Nephron progenitor cell (in vitro differentiated cells): Measurements from ENCODE around the gene GRK6.
"Not testable (repeated sequence)": the region's sequence is repeated elsewhere in the genome, so short reads cannot be mapped to it uniquely, and the experiment has no call there.

Experiments used
- DNase-seq: peaks from one replicate; pipeline ENCODE4 v3.0.0; 2021
- H3K27ac Mint-ChIP-seq: 2 replicates; pipeline ENCODE4 v1.8.0; 2021; ENCODE audit warnings: mild to moderate bottlenecking, moderate library complexity, mixed read lengths
- H3K27me3 Mint-ChIP-seq: 2 replicates; pipeline ENCODE4 v1.8.0; 2021; ENCODE audit warnings: mild to moderate bottlenecking, low read depth, mixed read lengths; ENCODE audit not compliant: poor library complexity
- H3K36me3 Mint-ChIP-seq: 2 replicates; pipeline ENCODE4 v1.8.0; 2021; ENCODE audit warnings: low read depth, mixed read lengths
- H3K4me1 Mint-ChIP-seq: 2 replicates; pipeline ENCODE4 v1.8.0; 2021; ENCODE audit warnings: mixed read lengths
- H3K4me3 Mint-ChIP-seq: 2 replicates; pipeline ENCODE4 v1.8.0; 2021; ENCODE audit warnings: mild to moderate bottlenecking, moderate library complexity, mixed read lengths
- H3K9me3 Mint-ChIP-seq: 2 replicates; pipeline ENCODE4 v1.8.0; 2021; ENCODE audit warnings: mild to moderate bottlenecking, moderate library complexity, mixed read lengths
- TF ChIP-seq, protein P1 (sequence below): fragments of 200-600 bp; sonication (generic); IDR thresholded peaks from 2 replicates; pipeline ENCODE4 v1.5.0; 2021; ENCODE audit warnings: antibody characterized with exemption

The GRK6 gene

DNA sequence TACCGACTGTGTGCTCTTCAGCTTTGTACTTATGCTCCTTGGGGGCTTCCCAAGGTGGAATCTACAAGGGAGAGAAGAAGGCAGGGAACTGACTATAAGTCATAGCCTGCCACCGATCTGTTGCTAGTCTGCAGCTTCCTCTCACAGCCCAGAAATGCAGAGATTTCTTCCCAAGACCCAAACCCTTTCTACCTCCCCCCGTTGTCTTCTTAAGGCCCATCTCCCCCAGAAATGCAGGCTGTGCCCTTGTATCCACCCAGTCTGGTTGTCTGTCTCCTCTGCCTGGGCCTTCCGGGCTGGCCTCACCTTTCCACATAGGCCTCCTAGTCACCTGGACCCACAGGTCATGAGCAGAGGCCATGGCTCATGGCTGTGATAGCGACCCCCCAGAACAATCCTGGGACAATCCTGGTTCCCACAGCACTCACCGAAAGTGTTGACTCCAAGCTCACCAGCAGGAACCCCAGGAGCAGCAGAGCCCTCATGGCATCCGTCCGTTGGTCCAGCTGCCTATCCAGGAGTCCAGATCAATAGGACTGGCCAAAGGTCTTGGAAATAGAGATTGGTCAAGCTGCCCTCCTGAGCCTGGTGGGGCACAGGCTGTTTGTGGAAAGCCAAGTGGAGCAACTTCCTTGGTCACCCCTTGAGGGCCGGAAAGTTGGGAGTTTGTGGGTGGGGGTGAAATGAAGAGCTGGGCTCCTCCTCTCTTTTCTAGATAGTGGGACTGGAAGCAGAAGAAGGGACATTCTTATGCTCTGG, 17.3 kb upstream of the GRK6 start, which contains the start of gene F12:
Gene F12 (minus strand): TSS at position 522 of the 759 bp plus-strand sequence. CDS start 37 bp downstream, at position 485.
- H3K36me3 Mint-ChIP-seq, result no peaks in the 10 kb centered on the region
- no peak within 1 kb of the TSS for H3K27ac Mint-ChIP-seq
- peaks cover 71% of the 10 kb centered on the region for H3K27me3 Mint-ChIP-seq
- H3K4me1 Mint-ChIP-seq, result peaks cover 12% of the 10 kb centered on the region
- TF ChIP-seq, protein P1, sequence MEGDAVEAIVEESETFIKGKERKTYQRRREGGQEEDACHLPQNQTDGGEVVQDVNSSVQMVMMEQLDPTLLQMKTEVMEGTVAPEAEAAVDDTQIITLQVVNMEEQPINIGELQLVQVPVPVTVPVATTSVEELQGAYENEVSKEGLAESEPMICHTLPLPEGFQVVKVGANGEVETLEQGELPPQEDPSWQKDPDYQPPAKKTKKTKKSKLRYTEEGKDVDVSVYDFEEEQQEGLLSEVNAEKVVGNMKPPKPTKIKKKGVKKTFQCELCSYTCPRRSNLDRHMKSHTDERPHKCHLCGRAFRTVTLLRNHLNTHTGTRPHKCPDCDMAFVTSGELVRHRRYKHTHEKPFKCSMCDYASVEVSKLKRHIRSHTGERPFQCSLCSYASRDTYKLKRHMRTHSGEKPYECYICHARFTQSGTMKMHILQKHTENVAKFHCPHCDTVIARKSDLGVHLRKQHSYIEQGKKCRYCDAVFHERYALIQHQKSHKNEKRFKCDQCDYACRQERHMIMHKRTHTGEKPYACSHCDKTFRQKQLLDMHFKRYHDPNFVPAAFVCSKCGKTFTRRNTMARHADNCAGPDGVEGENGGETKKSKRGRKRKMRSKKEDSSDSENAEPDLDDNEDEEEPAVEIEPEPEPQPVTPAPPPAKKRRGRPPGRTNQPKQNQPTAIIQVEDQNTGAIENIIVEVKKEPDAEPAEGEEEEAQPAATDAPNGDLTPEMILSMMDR, result no peak
- H3K4me3 Mint-ChIP-seq, result no peak within 1 kb of the TSS
- no peak for DNase-seq
- H3K9me3 Mint-ChIP-seq, result no peaks in the 10 kb centered on the region

DNA sequence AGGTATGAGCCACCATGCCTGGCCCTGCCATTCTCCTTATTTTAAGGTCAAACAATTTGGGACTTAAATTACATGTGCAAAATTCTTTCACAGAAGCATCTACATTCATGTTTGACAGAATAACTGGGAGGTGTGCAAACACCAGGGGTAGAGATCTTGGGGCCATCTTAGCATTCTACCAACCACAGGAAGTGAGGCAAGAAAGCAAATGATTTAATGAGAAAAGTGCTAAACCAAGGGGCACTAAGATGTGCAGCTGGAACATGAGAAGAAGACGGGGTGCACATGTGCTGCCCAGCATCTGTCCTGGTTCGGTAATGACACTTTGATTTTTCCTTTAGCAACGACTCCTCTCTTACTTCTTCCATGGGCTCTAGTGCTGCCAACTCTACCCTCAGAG, 15.9 kb upstream of the GRK6 start:
- H3K27me3 Mint-ChIP-seq, result peaks cover 62% of the 10 kb centered on the region
- TF ChIP-seq, protein P1, result no peak
- H3K4me1 Mint-ChIP-seq, result peaks cover 12% of the 10 kb centered on the region
- H3K27ac Mint-ChIP-seq, result no peak overlapping the region
- no peak for DNase-seq
- H3K36me3 Mint-ChIP-seq, result no peaks in the 10 kb centered on the region
- H3K9me3 Mint-ChIP-seq, result no peaks in the 10 kb centered on the region
- H3K4me3 Mint-ChIP-seq, result no peak overlapping the region

DNA sequence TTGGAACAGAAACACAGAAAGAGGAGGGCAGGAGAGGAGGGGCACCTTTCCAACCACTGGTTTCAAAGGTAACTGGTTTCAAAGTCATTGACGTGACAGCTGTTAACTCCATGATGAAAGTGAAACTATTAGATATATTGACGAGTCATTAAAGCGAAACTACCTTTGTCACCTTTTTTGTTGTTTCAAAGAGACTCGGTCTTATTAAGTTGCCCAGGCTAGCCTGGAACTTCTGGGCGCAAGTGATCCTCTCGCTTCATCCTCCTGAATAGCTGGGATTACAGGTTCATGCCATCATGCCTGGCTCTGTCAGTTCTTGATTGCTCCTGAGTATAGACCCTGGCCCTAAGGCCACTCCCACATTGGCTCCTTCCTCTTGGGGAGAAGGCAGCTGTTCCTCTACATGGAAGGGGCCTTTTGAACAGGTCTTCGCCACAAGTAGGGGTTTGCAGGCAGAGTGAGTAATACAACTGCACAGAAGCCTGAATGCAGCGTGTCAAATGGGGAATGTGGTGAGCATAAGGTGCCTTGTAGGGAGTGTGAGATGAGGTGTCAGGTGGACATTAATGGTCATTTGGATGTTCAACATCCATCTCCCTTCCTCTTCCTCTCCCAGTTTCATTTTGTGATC, 13.8 kb upstream of the GRK6 start:
- Mint-ChIP-seq H3K4me3 (no peak overlapping the region), H3K4me1 (peaks cover 12% of the 10 kb centered on the region), H3K27me3 (peaks cover 40% of the 10 kb centered on the region), H3K36me3 (no peaks in the 10 kb centered on the region), H3K27ac (no peak overlapping the region), H3K9me3 (no peaks in the 10 kb centered on the region)
- no peak for DNase-seq
- TF ChIP-seq, protein P1, result no peak

DNA sequence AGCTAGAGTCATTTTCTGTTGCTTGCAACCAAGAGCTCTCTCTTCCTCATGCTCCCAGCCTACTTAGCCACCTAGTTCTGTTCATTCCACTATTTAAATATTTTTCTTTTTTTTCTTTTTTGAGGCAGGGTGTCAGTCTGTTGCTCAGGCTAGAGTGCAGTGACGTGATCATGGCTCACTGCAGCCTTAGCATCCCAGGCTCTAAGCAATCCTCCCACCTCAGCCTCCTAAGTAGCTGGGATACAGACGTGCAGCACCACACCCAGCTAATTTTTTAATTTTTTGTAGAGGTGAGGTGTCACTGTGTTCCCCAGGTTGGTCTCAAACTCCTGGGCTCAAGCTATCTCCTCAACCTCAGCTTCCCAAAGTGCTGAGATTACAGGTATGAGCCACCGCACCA, 12.0 kb upstream of the GRK6 start:
- DNase-seq, result no peak
- TF ChIP-seq, protein P1, result no peak
- Mint-ChIP-seq H3K27ac (no peak overlapping the region), H3K27me3 (peaks cover 22% of the 10 kb centered on the region), H3K4me1 (peaks cover 12% of the 10 kb centered on the region), H3K4me3 (no peak overlapping the region), H3K9me3 (no peaks in the 10 kb centered on the region), H3K36me3 (no peaks in the 10 kb centered on the region)

DNA sequence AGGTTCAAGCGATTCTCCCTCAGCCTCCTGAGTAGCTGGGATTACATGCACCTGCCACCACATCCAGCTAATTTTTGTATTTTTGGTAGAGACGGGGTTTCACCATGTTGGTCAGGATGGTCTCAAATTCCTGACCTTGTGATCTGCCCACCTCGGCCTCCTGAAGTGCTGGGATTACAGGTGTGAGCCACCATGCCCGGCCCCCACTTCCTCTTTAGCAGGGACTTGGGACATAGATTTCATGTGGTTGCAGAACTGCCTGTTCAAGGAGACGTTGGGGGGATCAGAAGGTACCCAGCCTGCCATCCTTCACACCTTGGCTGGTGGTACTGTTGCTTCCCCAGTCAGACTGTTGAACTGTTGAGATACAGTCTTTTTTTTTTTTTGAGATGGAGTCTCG, 9.4 kb upstream of the GRK6 start:
- not testable (repeated sequence) for DNase-seq, H3K27ac Mint-ChIP-seq, H3K36me3 Mint-ChIP-seq, H3K4me3 Mint-ChIP-seq, H3K9me3 Mint-ChIP-seq
- peaks cover 13% of the 10 kb centered on the region for H3K27me3 Mint-ChIP-seq
- H3K4me1 Mint-ChIP-seq, result peaks cover 15% of the 10 kb centered on the region

DNA sequence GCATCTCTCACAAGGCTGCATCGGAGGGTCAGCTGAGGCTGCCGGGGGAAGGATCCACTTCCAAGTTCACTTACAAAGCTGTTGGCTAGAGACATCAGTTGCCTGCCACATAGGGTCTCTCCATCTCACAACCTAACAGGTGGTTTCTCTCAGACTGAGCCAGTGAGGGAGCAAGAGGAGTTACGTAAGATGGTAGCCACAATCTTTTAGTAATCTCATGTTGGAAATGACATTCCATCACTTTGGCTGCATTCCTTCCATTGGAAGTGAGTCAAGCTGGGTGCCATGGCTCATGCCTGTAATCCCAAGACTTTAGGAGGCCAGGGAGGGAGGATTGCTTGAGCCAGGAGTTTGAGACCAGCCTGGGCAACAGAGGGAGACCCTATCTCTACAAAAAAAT, 7.4 kb upstream of the GRK6 start:
- H3K36me3 Mint-ChIP-seq, result no peaks in the 10 kb centered on the region
- TF ChIP-seq, protein P1, result no peak
- no peak overlapping the region for H3K4me3 Mint-ChIP-seq
- H3K9me3 Mint-ChIP-seq, result no peaks in the 10 kb centered on the region
- no peak overlapping the region for H3K27ac Mint-ChIP-seq
- peaks cover 9% of the 10 kb centered on the region for H3K4me1 Mint-ChIP-seq
- DNase-seq, result no peak
- H3K27me3 Mint-ChIP-seq, result peaks cover 6% of the 10 kb centered on the region

DNA sequence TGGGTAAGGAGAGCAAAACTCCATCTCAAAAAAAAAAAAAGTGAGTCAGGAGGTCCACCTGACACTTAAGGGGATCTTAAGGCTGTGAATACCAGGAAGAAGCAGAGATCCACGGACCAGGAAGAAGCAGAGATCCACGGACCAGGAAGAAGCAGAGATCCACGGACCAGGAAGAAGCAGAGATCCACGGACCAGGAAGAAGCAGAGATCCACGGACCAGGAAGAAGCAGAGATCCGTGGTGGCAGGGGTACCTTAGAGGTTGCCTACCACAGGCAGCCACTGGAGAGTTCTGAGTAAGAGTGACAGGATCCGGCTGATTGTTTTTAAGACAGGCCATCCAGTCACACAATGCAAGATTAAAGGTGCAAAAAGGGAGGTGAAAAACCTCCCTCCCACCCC, 6.0 kb upstream of the GRK6 start:
- DNase-seq, H3K4me3 Mint-ChIP-seq, H3K27ac Mint-ChIP-seq, H3K9me3 Mint-ChIP-seq, H3K36me3 Mint-ChIP-seq, H3K27me3 Mint-ChIP-seq: not testable (repeated sequence)
- peaks cover 22% of the 10 kb centered on the region for H3K4me1 Mint-ChIP-seq
